ENCODE data around the gene GNA15.
A peak's percentile ranks its signal among the peaks of the same experiment; 100 is the strongest.
"Not testable (repeated sequence)": the region's sequence is repeated elsewhere in the genome, so short reads cannot be mapped to it uniquely, and the experiment has no call there.

Gene GNA15

DNA sequence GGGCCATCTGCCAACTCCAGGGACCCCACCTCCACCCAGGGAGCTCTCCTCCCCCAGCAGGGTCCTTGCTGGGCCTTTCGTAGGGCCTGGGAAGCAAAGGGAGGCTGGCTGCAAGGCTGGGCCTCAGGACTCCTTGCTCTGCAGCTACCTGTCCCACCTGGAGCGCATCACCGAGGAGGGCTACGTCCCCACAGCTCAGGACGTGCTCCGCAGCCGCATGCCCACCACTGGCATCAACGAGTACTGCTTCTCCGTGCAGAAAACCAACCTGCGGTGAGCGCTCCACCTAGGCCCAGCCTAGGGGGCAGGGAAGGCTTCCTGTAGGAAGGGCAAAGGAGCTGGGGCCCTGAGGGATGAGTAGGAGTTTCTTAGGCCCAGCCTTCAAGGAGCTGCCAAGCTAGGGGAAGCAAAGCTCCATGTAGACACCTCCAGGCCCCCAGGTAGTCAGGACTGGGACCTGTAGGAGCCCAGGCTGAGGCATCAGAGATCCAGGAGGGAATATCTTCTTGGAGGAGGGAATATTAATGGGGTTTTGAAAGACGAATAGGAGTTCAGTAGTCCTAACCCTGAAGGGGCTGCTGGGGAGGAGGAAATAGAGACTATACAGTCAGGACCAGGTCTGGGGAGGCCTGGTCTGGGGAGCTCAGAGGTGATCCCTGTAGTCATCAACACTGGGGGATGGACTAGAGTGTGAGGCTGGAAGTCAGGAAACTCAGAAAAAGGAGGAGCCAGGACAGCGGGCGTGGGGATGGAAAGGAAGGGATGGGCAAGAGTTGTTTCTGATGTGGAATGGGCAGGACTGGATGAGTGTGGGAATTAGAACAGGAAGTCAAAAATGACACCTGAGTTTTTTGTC is 16.0 kb downstream of the GNA15 start:
- DNase-seq = no peak

DNA sequence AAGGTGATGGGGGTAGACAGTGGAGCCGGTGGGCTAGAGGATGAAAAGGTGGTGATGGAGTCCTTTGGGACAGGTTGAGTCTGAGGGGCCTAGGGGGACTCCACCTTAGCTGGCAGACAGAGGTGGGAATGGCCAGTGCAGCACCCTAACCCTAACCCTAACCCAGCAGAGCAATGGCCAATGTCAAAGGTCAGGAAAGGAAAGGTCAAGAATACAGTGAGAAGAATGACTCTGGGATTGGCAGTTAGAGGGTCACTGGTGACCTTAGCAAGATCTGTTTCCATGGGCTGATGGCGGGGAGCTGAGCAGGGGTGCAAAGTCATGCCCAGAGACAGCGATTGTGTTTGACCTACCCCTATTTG is 16.6 kb downstream of the GNA15 start:
- no peak for DNase-seq

DNA sequence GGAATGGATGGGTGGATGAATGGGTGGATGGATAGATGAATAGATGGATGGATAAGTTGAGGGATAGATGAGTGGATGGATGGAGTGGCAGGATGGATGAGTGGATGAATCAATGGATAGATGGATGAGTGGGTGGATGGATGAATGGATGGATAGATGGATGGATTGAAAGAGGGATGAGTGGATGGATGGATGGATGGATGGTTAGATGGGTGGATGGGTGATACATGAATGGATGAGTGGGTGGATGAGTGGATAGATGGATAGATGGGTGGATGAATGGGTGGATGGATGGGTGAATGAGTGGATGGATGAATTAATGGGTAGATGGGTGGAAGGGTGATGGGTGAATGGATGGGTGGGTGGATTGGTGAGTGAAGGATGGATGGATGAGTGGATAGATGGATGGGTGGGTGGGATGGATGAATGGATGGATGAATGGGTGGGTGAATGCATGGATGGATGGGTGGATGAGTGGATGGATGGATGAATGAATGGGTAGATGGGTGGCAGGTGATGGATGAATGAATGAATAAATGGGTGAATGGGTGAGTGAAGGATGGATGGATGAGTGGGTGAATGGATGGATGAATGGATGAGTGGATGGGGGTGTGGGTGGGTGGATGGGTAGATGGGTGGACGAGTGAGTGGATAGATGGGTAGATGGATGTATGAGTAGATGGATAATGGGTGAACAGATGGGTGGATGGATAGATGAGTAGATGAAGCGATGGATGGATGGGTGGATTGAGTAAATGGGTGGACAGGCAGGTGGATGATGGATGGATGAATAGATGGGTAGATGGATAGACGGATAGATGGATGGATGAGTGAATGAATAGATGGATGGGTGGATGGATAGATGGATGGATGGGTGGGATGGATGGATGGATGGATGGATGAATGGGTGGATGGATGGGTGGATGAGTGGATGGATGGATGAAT is 17.7 kb downstream of the GNA15 start:
- no peak for DNase-seq

DNA sequence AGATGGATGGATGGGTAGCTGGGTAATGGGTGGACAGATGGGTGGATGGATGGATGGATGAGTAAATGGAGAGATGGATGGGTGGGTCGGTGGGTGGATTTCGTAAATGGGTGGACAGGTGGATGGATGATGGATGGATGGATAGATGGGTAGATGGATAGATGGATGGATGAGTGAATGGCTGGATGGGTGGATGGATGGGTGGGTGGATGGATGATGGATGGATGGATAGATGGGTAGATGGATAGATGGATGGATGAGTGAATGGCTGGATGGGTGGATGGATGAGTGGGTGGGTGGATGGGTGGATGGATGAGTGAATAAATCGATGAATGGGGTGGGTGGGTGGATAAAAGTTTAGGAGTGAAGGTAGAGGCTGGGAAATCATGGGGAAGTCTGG is 18.6 kb downstream of the GNA15 start:
- not testable (repeated sequence) for DNase-seq

DNA sequence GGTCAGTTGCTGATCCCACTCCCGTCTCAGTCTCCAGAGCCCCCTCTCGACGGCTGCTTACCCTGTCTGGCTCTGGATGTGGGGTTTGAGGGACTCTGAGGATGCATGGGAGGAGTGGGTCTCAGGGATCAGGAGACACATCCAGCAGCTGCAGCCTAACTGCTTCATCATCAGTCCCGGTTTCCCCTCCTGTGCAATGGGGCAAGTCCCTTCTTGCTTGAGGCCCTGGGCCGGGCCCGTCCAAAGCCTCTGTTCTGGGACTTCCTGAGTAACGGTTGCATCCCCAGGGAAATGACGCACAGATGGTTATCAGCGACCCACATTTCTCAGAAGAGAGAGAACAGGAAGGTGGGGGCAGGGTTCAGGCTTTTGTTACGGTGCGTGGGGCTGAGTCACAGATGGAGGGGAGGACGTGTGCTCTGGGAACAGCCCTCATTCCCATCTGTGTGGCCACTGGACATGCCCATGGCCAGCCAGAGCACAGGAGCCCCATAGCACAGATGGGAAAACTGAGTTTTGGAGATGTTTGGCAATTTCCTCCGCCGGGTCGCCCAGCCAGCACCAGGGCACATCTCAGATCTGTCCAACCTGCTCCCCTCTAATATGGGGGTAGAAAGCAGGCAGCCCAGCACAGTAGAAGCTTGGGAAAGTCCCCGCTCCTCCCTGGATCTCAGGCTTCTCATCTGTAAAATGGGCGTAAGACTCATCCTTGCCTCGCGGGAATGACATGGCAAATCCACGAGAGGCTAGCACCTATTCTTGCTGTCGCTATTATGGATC is 19.3 kb downstream of the GNA15 start:
- no peak for DNase-seq

DNA sequence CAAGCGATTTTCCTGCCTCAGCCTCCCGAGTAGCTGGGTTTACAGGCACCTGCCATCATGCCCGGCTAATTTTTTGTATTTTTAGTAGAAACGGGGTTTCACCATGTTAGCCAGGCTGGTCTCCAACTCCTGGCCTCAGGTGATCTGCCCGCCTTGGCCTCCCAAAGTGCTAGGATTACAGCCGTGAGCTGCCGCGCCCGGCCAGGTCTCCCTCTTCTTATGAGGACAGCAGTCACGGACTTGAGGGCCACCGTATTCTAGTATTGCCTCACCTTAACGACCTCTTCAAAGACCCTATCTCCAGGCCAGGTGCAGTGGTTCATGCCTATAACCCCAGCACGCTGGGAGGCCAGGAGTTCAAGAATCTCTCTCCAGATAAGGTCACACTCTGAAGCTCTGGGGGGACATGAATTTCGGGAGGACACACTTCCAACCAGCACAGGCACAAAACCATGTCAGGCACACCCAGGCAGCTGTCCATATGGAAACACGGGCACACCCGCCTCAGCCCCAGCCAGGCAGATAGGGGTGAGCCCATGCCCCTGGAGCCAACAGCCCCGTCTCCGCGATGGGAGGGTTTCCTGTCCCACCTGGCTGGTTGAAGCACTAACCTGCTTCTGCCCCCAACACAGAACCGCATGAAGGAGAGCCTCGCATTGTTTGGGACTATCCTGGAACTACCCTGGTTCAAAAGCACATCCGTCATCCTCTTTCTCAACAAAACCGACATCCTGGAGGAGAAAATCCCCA is 21.4 kb downstream of the GNA15 start:
- no peak for DNase-seq

DNA sequence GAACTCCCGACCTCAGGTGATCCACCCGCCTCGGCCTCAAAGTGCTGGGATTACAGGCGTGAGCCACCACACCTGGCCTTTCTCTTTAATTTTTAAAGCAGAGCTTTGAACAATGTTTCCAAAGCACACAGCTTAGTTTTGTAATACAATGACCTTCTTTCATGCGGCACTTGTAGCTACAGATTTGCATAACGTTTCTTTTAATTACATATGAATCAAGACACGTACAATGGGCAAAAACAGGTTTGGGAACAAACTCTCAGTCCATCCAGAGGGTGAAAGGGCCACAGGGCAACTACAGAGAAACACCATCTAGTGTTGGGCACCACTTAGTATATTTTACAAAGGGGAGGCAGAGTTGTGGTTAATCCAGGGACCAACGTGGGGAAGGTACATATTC is 23.7 kb downstream of the GNA15 start:
- no peak for DNase-seq

DNA sequence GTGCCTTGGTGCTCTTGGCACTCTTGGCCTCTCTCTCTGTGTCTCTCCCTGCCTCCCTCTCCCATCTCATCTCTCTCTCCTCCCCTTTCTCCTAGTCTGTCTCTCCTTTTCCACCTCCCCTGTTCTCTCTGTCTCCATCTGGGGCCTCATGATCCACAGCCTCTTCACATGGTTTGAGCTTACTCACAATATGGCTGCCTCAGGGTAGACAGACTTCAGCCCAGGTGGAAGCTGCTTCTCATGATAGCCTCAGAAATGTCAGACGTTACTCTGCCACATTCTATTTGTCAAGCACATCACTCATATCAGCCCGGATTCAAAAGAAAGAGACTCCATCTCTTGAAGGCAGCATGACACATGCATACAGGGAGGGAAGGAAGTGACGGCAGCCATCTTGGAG is 24.4 kb downstream of the GNA15 start:
- no peak for DNase-seq

DNA sequence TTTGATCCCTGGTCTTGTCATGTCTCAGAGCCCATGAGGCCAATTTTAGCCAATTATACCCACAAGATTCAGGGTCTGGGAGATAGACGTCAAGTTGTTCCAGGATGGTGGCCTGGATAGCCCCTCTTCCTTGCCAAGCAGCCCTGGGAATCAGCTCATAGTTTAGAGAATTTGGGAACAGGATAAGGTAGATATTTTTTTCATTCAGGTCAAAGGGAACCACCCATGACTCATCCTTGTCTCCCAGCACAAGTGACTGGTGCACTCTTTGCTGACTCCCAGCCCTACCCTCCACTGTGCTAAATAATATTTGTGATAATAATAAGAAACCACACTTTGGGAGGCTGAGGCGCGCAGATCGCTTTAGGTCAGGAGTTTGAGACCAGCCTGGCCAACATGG is 25.6 kb downstream of the GNA15 start:
- no peak for DNase-seq

DNA sequence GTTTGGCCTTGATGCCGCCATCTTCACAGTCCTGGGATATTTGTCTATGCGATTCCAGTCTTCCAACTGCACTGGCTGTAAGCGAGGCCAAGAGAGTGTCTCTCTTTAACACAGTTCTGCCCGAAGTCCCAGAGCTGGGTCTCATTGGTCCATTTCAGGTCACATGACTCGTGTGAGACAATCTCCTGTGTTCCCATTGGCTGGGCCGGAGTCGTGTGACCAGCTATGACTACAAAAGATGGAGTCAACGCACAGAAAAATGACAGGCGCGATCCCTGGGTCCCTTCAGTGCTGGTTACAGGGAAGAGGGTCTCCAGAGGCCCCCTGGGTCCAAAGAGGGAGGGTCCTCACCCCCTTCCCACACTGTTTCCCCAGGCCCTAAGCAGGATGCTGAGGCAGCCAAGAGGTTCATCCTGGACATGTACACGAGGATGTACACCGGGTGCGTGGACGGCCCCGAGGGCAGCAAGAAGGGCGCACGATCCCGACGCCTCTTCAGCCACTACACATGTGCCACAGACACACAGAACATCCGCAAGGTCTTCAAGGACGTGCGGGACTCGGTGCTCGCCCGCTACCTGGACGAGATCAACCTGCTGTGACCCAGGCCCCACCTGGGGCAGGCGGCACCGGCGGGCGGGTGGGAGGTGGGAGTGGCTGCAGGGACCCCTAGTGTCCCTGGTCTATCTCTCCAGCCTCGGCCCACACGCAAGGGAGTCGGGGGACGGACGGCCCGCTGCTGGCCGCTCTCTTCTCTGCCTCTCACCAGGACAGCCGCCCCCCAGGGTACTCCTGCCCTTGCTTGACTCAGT is 26.8 kb downstream of the GNA15 start:
- no peak for DNase-seq

DNA sequence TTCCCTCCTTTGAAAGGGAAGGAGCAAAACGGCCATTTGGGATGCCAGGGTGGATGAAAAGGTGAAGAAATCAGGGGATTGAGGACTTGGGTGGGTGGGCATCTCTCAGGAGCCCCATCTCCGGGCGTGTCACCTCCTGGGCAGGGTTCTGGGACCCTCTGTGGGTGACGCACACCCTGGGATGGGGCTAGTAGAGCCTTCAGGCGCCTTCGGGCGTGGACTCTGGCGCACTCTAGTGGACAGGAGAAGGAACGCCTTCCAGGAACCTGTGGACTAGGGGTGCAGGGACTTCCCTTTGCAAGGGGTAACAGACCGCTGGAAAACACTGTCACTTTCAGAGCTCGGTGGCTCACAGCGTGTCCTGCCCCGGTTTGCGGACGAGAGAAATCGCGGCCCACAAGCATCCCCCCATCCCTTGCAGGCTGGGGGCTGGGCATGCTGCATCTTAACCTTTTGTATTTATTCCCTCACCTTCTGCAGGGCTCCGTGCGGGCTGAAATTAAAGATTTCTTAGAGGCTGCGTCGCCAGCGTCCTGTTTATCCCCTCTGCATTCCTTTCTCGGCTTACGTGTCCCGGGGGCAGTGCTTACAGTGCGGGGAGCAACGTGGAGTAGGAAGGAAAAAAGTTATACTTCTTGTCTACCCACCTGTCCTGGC is 27.5 kb downstream of the GNA15 start:
- DNase-seq = peak; percentile 71

DNA sequence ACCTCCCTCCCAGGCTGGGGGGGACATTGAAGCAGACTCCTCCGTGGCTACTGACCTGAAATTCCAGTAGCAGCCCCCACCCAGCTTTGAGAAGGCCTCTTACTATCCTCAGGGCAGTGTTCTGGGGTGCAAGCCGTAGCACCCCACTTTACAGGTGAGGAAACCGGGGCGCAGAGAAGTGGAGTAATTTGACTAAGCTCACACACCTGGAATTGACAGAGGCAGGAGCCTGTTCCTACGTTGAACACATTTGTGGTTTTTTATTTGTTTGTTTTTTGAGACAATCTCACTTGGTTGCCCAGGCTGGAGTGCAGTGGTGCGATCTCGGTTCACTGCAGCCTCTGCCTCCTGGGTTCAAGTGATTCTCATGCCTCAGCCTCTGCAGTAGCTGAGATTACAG is 28.1 kb downstream of the GNA15 start:
- no peak for DNase-seq

DNA sequence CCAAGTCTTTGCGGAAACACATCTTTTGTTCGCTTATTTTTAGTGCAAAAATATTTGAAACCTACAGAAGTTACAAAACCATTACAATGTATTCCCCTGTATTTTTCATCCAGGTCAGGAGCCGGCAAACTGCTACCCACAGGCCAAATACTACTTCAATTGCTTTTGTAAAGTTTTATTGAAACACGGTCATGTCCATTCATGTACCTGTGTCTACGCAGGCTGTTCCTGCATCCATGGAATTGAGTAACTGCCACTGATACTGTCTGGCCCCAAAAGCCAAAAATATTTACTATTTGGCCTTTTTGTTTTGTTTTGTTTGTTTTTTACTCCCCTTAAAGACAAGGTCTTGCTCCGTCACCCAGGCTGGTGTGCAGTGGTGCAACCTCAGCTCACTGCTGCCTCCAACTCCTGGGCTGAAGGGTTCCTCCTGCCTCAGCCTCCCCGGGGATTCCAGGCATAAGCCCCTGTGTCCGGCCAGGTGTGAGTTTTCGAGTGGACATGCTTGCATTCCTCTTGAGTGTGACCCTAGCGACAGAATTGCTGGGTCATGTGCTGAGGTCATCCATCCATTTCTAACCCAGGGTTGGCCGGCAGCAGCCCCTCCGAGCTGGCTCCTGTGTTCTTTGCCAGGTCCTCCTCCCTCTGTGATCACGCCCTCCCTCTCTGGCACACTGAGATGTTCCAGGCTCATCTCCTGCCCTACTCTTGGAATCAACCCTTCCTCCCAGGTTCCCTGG is 31.9 kb downstream of the GNA15 start:
- DNase-seq = no peak

DNA sequence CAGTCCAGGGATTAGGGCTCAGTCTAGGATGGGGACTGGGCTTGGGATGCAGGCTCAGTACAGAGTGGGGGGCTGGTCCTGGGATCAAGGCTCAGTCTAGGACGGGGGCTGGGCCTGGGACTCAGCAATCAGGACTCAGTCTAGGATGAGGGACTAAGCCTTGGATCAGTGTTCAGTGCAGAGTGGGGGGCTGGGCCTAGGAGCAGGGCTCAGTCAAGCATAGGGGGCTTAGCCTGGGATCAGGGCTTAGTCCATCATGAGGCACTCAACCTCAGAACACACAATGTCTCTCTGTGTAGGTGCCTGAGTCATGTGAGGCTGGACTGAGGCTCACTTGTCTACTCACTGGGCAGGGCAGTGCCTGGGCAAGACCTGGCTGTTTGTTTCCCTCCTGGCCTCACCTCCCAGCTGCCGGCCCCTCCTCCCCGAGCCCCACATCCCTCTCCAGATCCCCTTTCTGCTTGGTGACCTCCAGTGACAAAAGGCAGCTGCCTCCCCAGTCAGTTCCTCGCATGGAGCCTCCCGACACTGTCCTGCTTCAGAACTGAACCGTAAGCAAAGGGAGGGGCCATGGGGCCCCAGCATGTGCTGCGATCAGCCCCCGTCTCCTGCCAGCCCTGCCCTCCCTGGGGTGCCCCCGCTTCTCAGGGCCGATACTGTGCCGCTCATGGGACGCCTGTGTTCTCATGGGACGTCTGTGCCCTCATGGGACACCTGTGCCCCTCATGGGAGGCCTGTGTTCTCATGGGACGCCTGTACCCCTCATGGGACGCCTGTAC is 36.2 kb downstream of the GNA15 start:
- DNase-seq = no peak

DNA sequence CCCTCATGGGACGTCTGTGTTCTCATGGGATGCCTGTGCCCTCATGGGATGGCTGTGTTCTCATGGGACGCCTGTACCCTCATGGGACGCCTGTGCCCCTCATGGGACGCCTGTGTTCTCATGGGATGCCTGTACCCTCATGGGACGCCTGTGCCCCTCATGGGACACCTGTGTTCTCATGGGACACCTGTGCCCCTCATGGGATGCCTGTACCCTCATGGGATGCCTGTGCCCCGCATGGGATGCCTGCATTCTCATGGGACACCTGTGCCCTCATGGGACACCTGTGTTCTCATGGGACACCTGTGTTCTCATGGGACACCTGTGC is 36.8 kb downstream of the GNA15 start:
- DNase-seq = not testable (repeated sequence)

DNA sequence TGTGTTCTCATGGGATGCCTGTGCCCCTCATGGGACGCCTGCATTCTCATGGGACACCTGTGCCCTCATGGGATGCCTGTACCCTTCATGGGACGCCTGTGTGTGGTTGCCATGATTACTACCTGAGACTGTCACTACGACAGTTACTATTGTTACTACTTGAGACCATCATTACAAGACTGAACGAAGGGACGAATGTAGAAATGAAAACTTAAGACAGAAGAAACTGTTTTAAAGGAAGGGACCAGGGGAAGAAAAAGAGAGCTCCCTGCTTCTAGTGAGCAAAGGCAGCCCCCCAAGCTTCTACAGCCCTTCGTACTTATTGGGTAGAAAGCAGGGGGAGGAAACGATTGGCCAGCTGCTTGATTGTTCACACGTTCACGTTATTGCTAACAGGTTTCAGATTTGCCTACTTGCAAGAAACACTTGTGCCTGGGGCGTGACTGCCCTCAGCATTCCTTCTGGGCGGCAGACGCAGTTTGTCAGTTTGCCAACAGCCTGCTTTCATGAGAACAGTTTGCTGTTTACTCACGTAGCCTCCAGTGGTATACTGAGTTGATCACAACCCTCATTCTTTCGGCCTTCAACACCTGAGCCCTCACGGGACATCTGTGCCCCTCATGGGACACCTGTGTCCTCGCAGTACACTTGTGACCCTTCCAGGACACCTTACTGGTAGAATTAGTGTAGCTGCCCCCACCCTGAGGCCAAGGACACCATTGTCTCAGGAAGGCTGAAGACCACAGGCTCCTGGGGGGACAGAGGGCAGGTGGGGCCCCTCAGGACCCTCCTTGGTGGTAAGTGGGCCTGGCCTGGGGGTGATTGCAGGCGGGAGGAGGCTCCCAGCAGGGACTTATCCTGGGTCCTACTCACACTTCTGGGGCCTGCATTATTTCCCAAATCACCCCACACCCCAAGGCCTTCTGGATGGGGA is 40.2 kb downstream of the GNA15 start:
- DNase-seq = no peak

DNA sequence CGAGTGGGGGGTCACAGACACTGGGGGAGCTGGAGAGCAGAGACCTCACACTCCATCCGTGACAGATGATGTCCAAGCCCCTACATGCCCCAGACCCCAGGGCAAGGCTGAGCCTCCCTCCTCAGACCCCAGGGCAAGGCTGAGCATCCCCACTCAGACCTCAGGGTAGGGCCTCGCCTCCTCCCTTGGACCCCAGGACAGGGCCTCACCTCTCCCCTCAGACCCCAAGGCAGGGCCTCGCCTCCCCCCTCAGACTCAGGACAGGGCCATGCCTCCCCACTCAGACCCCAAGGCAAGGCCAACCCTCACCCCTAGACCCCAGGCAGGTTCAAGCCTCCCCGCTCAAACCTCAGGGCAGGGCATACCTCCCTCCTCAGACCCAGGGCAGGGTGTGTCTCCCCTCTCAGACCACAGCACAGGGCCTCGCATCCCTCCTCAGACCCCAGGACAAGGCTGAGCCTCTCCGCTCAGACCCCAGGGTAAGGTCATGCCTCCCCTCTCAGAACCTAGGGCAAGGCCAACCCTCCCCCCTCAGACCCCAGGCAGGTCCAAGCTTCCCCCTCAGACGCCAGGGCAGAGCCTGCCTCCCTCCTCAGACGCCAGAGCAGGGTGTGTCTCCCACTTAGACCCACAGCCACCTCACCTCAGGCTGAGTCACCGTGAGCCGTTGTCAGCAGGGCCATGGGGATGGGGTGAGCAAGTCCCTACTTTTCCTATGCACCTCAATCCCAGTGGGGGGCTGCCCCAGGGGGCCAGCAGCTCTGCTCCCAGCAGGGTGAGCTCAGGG is 41.1 kb downstream of the GNA15 start:
- no peak for DNase-seq

Measured in right forelimb (tissue), 1 donor.